GM20000 (cell line): ENCODE data around the gene TRAF5.
"Not testable (repeated sequence)": the region's sequence is repeated elsewhere in the genome, so short reads cannot be mapped to it uniquely, and the experiment has no call there.

Experiments used
- DNase-seq: peaks from one replicate; pipeline ENCODE4 v3.0.0; 2012; ENCODE audit warnings: low spot score
- CTCF ChIP-seq: IDR thresholded peaks from 2 replicates; pipeline ENCODE4 v1.5.1; 2012; ENCODE audit warnings: mild to moderate bottlenecking, control low read depth; ENCODE audit errors: extremely low read depth, missing control alignments

The TRAF5 gene

GRCh38 chr1:211393203-211393602, 66.6 kb downstream of the TRAF5 start:
- no peak for TF ChIP-seq CTCF
- DNase-seq, result no peak

- DNase-seq, result not testable (repeated sequence)
Observed at GRCh38 chr1:211398266-211398930, 71.8 kb downstream of the TRAF5 start.

GRCh38 chr1:211399851-211400393, 73.3 kb downstream of the TRAF5 start:
- DNase-seq, result not testable (repeated sequence)

- DNase-seq, result not testable (repeated sequence)
Observed at GRCh38 chr1:211401751-211402150, 75.1 kb downstream of the TRAF5 start.

GRCh38 chr1:211406086-211406485, 79.5 kb downstream of the TRAF5 start:
- DNase-seq, result not testable (repeated sequence)

- not testable (repeated sequence) for DNase-seq
Observed at GRCh38 chr1:211407749-211408148, 81.1 kb downstream of the TRAF5 start.

GRCh38 chr1:211411639-211412038, 85.0 kb downstream of the TRAF5 start:
- no peak for DNase-seq
- no peak for TF ChIP-seq CTCF

GRCh38 chr1:211415700-211416099, 89.1 kb downstream of the TRAF5 start:
- no peak for DNase-seq
- TF ChIP-seq CTCF, result no peak

GRCh38 chr1:211416246-211416627, 89.6 kb downstream of the TRAF5 start:
- DNase-seq, result not testable (repeated sequence)

GRCh38 chr1:211416628-211417323, 90.1 kb downstream of the TRAF5 start:
- not testable (repeated sequence) for DNase-seq

GRCh38 chr1:211420389-211420788, 93.8 kb downstream of the TRAF5 start:
- no peak for DNase-seq
- no peak for TF ChIP-seq CTCF
